K562 (cell line): ENCODE results near the gene FCAMR. TPM values are rescaled to one million over a fixed set of nuclear protein-coding genes. Genes with fewer than 3 reads are reported as not detected.

Source experiments
- BACH1 ChIP-seq: fragments of 200-800 bp; sonication (Bioruptor generic); IDR thresholded peaks from 2 replicates; pipeline ENCODE4 v1.6.1; 2016; ENCODE audit warnings: missing genetic modification characterization, missing compliant biosample characterization
- BMI1 ChIP-seq: fragments of 150-350 bp; IDR thresholded peaks from 2 replicates; pipeline ENCODE4 v1.6.1; 2014; ENCODE audit warnings: low read length
- CHD1 ChIP-seq: fragments of 200-600 bp; sonication (generic); IDR thresholded peaks from one replicate; pipeline ENCODE4 v1.6.1; 2012; ENCODE audit warnings: mild to moderate bottlenecking, moderate library complexity, low read length, inconsistent platforms
- L3MBTL2 ChIP-seq: fragments of 450-650 bp; IDR thresholded peaks from 2 replicates; pipeline ENCODE4 v1.6.1; 2016; ENCODE audit warnings: mild to moderate bottlenecking, moderate library complexity
- MAZ ChIP-seq, 2 experiments: fragments of 450-650 bp in 1 of 2; sonication (generic) in 1 of 2; formaldehyde crosslinking; IDR thresholded peaks in 1 of 2; conservative IDR thresholded peaks in 1 of 2; 2 replicates each; pipeline versions ENCODE4 v1.4.0 to v1.5.0; 2020; ENCODE audit warnings: mild to moderate bottlenecking in 1 of 2, missing genetic modification reagents in 1 of 2
- POLR2AphosphoS2 ChIP-seq: IDR thresholded peaks from 2 replicates; pipeline ENCODE4 v1.6.1; 2012; ENCODE audit warnings: low read length, improper control_type of control experiment
- STAG1 ChIP-seq: sonication (generic); formaldehyde crosslinking; IDR thresholded peaks from 2 replicates; pipeline ENCODE4 v1.5.0; 2020; ENCODE audit warnings: missing genetic modification reagents, borderline replicate concordance
- ZNF146 ChIP-seq: IDR thresholded peaks from one replicate; pipeline ENCODE4 v1.6.1; 2018; ENCODE audit warnings: missing compliant biosample characterization; ENCODE audit not compliant: unreplicated experiment
- ZNF76 ChIP-seq: fragments of 250-450 bp; sonication (Bioruptor Pico); IDR thresholded peaks from 2 replicates; pipeline ENCODE4 v1.4.0; 2020; ENCODE audit warnings: mild to moderate bottlenecking, moderate library complexity, borderline replicate concordance
- polyA plus RNA-seq, 8 experiments: library from polyadenylated mRNA; depleted of rRNA in 4 of 8; stranded (reverse) in 5 of 8; unstranded in 3 of 8; fragments of >200 nt; fragmentation: Nextera tagmentation in 2 of 8; fragmentation: Illumina TruSeq in 1 of 8; extraction: Ambion mirVana in 2 of 8; extraction: Trizol in 1 of 8; gene quantifications; 2 replicates each; pipeline versions ENCODE4 v1.2.1 to v1.2.3, GENCODE V29; 2011 to 2014; ENCODE audit warnings: inconsistent platforms in 1 of 8, missing spikeins in 1 of 8
- total RNA-seq, 7 experiments: library from RNA; depleted of rRNA in 6 of 7; stranded (reverse); fragments of >200 nt in 6 of 7; fragmentation: Illumina TruSeq in 2 of 7; extraction: Trizol in 2 of 7; gene quantifications; 2 replicates each; pipeline versions ENCODE4 v1.2.1 to v1.2.3, GENCODE V29; 2011 to 2021; ENCODE audit warnings: low replicate concordance in 1 of 7
- TF ChIP-seq, protein P1 (sequence below): fragments of 450-650 bp; IDR thresholded peaks from 2 replicates; pipeline ENCODE4 v1.6.1; 2016; ENCODE audit warnings: mild to moderate bottlenecking, moderate library complexity

The FCAMR gene
- total and polyA plus RNA-seq, 9 of the 15 experiments (the other 6 are each of a cell fraction or from before 2014, with no cell fraction given): not detected

DNA sequence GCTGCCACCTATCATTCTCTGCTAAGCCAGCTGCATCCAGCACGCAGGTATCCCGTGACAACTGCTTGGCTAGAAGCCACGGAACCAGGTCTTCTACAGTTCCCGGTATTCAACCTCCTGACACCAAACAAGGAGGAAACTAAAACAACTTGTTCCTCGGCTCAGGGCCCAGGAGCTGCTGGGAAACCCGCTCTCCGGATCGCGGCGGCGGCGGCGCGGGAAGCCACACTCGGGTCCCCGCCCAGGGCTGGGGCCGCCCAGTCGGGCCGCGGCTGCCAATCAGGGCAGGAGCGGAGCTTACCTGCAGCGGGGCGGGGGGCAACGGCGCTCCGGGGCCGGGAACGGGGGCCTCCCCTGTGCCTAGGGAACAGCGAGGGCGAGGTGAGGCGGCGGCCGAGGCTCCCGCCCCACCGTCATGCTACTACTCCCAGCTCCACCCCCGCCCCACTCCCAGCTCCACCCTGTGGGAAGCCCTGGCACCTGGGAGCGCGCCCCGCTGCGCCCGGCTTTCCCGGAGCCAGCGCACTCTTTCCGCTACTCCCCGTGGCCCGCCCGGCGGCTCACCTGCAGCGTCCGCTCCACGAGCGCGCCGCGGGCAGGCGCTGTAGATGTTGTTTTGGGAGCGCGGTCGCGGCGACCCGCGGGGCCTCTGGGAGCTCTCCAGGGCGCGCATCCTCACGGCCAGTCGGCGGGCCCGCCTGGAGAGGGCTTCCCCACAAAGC, 60.9 kb downstream of the FCAMR start (continued):
- TF ChIP-seq L3MBTL2 (peak; percentile 48; the same call in 1 of the 2 replicates), ZNF146 (CRISPR knock-in tag) (no peak), BACH1 (tag) (no peak), ZNF76 (no peak), CHD1 (no peak), MAZ (CRISPR knock-in tag; conservative IDR thresholded peaks at IDR 0.05 in 1 of 2, IDR thresholded peaks at IDR 0.05 in 1 of 2) (peak; percentile 30 to 40; a peak in 3 of 4 replicates), STAG1 (CRISPR knock-in tag) (peak; percentile 23; the same call in 1 of the 2 replicates), BMI1 (no peak), POLR2AphosphoS2 (no peak)
- TF ChIP-seq, protein P1, sequence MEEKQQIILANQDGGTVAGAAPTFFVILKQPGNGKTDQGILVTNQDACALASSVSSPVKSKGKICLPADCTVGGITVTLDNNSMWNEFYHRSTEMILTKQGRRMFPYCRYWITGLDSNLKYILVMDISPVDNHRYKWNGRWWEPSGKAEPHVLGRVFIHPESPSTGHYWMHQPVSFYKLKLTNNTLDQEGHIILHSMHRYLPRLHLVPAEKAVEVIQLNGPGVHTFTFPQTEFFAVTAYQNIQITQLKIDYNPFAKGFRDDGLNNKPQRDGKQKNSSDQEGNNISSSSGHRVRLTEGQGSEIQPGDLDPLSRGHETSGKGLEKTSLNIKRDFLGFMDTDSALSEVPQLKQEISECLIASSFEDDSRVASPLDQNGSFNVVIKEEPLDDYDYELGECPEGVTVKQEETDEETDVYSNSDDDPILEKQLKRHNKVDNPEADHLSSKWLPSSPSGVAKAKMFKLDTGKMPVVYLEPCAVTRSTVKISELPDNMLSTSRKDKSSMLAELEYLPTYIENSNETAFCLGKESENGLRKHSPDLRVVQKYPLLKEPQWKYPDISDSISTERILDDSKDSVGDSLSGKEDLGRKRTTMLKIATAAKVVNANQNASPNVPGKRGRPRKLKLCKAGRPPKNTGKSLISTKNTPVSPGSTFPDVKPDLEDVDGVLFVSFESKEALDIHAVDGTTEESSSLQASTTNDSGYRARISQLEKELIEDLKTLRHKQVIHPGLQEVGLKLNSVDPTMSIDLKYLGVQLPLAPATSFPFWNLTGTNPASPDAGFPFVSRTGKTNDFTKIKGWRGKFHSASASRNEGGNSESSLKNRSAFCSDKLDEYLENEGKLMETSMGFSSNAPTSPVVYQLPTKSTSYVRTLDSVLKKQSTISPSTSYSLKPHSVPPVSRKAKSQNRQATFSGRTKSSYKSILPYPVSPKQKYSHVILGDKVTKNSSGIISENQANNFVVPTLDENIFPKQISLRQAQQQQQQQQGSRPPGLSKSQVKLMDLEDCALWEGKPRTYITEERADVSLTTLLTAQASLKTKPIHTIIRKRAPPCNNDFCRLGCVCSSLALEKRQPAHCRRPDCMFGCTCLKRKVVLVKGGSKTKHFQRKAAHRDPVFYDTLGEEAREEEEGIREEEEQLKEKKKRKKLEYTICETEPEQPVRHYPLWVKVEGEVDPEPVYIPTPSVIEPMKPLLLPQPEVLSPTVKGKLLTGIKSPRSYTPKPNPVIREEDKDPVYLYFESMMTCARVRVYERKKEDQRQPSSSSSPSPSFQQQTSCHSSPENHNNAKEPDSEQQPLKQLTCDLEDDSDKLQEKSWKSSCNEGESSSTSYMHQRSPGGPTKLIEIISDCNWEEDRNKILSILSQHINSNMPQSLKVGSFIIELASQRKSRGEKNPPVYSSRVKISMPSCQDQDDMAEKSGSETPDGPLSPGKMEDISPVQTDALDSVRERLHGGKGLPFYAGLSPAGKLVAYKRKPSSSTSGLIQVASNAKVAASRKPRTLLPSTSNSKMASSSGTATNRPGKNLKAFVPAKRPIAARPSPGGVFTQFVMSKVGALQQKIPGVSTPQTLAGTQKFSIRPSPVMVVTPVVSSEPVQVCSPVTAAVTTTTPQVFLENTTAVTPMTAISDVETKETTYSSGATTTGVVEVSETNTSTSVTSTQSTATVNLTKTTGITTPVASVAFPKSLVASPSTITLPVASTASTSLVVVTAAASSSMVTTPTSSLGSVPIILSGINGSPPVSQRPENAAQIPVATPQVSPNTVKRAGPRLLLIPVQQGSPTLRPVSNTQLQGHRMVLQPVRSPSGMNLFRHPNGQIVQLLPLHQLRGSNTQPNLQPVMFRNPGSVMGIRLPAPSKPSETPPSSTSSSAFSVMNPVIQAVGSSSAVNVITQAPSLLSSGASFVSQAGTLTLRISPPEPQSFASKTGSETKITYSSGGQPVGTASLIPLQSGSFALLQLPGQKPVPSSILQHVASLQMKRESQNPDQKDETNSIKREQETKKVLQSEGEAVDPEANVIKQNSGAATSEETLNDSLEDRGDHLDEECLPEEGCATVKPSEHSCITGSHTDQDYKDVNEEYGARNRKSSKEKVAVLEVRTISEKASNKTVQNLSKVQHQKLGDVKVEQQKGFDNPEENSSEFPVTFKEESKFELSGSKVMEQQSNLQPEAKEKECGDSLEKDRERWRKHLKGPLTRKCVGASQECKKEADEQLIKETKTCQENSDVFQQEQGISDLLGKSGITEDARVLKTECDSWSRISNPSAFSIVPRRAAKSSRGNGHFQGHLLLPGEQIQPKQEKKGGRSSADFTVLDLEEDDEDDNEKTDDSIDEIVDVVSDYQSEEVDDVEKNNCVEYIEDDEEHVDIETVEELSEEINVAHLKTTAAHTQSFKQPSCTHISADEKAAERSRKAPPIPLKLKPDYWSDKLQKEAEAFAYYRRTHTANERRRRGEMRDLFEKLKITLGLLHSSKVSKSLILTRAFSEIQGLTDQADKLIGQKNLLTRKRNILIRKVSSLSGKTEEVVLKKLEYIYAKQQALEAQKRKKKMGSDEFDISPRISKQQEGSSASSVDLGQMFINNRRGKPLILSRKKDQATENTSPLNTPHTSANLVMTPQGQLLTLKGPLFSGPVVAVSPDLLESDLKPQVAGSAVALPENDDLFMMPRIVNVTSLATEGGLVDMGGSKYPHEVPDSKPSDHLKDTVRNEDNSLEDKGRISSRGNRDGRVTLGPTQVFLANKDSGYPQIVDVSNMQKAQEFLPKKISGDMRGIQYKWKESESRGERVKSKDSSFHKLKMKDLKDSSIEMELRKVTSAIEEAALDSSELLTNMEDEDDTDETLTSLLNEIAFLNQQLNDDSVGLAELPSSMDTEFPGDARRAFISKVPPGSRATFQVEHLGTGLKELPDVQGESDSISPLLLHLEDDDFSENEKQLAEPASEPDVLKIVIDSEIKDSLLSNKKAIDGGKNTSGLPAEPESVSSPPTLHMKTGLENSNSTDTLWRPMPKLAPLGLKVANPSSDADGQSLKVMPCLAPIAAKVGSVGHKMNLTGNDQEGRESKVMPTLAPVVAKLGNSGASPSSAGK: 0 out of 2 replicates have a peak, but pooled peaks have one; percentile 32
